GM19043 (cell line): Measurements from ENCODE around the gene SIN3B.
"Not testable (repeated sequence)": the region's sequence is repeated elsewhere in the genome, so short reads cannot be mapped to it uniquely, and the experiment has no call there.

ENCODE experiments used
- ATAC-seq: cut with Tn5 transposase; IDR thresholded peaks from one replicate; pipeline ENCODE4 v1.9.1; 2021; ENCODE audit warnings: low read depth; ENCODE audit not compliant: unreplicated experiment

SIN3B gene, protein sequence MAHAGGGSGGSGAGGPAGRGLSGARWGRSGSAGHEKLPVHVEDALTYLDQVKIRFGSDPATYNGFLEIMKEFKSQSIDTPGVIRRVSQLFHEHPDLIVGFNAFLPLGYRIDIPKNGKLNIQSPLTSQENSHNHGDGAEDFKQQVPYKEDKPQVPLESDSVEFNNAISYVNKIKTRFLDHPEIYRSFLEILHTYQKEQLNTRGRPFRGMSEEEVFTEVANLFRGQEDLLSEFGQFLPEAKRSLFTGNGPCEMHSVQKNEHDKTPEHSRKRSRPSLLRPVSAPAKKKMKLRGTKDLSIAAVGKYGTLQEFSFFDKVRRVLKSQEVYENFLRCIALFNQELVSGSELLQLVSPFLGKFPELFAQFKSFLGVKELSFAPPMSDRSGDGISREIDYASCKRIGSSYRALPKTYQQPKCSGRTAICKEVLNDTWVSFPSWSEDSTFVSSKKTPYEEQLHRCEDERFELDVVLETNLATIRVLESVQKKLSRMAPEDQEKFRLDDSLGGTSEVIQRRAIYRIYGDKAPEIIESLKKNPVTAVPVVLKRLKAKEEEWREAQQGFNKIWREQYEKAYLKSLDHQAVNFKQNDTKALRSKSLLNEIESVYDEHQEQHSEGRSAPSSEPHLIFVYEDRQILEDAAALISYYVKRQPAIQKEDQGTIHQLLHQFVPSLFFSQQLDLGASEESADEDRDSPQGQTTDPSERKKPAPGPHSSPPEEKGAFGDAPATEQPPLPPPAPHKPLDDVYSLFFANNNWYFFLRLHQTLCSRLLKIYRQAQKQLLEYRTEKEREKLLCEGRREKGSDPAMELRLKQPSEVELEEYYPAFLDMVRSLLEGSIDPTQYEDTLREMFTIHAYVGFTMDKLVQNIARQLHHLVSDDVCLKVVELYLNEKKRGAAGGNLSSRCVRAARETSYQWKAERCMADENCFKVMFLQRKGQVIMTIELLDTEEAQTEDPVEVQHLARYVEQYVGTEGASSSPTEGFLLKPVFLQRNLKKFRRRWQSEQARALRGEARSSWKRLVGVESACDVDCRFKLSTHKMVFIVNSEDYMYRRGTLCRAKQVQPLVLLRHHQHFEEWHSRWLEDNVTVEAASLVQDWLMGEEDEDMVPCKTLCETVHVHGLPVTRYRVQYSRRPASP

GRCh38 chr19:16829010-16829821, at the start of gene SIN3B:
SIN3B (plus strand) TSS chr19:16829398; CDS start chr19:16829421, 23 bp downstream.
- peak; percentile 47 for ATAC-seq

DNA sequence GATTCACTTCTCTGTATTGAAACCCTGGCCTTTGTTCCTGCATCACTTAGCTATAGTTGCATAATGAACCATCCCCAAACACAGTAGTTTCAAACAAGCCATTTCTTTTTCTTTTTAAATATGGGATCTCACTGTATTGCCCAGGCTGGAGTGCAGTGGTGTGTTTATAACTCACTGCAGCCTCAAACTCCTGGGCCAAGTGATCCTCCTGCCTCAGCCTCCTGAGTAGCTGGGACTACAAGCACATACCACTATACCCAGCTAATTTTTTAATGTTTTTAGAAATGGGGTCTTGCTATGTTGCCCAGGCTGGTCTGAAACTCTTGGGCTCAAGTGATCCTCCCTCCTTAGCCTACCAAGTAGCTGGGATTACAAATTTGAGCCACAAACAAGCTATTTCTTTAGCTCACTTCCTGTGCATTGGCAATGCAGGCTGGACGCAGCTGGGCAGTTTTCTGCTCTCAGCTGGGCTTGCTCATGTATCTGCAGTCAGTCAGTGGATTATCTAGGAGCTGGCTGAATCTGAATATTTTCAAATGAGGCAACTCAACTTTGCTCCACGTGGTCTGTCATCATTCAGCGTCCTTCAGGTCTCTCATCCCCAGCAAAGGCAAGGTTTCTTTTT, 49.5 kb upstream of the SIN3B start:
- no peak for ATAC-seq

GRCh38 chr19:16782719-16783118, 46.5 kb upstream of the SIN3B start:
- no peak for ATAC-seq

DNA sequence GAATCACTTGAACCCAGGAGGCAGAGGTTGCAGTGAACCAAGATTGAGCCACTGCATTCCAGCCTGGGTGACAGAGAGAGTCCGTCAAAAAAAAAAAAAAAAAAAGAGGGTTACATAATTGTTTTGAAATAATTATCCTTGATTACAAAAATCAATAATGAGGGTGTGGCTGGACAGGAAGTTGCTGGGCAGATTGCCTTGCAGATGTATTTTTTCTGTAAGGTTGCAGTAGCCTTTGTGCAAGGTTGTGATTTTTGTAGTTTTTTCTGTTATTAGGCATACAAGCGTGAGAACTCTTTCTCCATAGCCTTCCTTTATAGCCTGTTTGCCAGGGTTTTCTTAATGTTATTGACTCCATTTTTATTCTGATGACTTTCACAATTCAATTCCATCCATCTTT, 40.7 kb upstream of the SIN3B start:
- ATAC-seq, result no peak

- ATAC-seq, result no peak
Measured at GRCh38 chr19:16789238-16789637, 40.0 kb upstream of the SIN3B start.

GRCh38 chr19:16790051-16790450, 39.1 kb upstream of the SIN3B start:
- no peak for ATAC-seq

DNA sequence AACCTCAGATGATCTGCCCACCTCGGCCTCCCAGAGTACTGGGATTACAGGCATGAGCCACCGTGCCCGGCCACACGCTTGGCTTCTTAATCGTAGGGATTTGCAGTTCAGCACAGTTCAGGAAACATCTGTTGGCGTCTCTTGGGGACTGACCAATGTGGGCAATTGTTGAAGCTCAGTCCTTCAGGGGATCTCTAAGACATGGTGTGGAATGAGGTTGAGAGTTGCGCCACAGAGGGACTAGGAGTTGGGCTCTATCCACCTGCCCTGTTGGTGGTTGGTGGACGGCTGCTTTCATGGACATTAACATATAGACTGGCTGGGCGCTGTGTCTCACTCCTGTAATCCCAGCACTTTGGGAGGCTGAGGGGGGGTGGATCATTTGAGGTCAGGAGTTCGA, 37.3 kb upstream of the SIN3B start:
- ATAC-seq, result no peak

GRCh38 chr19:16794456-16795441, 34.4 kb upstream of the SIN3B start:
- ATAC-seq, result no peak

DNA sequence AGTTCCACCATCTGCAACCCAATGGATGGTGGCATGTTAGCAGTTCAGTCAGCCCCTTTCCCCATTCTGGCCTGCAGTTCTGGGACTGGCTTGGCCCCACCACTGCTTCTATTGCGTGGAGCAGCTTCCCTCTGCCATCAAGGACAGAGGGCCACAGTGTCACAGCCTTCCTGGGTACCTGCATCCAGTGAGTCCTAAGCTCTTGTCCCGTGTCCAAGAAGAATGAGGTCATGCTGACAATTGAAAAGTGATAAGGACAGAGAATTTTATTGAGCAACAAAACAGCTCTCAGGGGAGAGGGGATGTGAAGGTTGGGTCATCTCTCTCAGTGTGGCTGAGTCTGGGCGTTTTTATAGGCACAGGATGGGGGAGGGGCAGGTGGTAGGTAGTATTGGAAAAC, 33.5 kb upstream of the SIN3B start:
- no peak for ATAC-seq

DNA sequence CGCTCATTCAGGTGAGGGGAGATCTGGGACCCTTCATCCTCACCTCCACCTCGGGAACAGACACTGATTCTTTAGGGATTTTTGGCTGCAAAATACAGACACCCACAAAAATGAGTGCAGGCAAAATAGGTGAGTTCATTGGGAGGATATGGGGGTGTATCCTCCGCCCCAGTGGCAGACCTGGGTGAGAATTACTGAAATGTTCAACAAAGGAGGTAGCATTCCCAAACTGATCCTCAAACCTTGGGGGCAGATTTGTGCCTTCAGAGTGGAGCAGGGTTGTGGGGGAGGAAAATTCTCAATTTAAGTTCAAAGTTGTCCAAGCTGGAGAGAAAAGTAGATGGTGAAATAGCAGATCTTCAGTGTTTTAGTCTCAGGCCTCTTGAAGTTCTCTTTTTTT, 31.3 kb upstream of the SIN3B start:
- no peak for ATAC-seq

- ATAC-seq, result not testable (repeated sequence)
Measured at GRCh38 chr19:16798326-16798725, 30.9 kb upstream of the SIN3B start.

- no peak for ATAC-seq
Measured at GRCh38 chr19:16799740-16800139, 29.5 kb upstream of the SIN3B start.

DNA sequence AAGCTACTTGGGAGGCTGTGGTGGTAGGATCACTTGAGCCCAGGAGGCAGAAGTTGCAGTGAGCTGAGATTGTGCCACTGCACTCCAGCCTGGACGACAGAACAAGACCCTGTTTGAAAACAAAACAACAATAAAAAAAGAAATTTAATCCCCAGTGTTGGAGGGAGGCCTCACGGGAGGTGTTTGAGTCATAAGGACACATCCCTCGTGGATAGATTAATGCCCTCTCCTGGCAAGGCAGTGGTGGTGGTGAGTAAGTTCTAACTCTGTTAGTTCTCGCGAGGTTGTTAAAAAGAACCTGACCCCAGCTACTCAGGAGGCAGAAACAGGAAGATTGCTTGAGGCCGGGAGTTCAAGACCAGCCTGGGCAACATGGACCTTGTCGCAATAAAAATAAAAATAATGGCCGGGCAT, 27.6 kb upstream of the SIN3B start:
- ATAC-seq, result no peak

DNA sequence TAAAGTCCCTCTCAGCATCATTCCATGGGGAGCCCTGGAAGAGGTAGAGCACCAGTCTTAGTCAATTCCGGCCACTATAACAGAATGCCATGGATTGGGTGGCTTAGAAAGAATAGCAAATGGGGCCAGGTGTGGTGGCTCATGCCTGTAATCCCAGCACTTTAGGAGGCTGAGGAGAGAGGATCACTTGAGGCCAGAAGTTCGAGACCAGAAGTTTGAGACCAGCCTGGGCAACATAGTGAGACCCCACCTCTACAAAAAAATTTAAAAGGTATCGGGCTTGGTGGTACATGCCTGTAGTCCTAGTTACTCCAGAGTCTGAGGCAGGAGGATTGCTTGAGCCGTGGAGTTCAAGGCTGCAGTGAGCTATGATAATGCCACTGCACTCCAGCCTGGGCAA, 25.0 kb upstream of the SIN3B start:
- ATAC-seq, result no peak

DNA sequence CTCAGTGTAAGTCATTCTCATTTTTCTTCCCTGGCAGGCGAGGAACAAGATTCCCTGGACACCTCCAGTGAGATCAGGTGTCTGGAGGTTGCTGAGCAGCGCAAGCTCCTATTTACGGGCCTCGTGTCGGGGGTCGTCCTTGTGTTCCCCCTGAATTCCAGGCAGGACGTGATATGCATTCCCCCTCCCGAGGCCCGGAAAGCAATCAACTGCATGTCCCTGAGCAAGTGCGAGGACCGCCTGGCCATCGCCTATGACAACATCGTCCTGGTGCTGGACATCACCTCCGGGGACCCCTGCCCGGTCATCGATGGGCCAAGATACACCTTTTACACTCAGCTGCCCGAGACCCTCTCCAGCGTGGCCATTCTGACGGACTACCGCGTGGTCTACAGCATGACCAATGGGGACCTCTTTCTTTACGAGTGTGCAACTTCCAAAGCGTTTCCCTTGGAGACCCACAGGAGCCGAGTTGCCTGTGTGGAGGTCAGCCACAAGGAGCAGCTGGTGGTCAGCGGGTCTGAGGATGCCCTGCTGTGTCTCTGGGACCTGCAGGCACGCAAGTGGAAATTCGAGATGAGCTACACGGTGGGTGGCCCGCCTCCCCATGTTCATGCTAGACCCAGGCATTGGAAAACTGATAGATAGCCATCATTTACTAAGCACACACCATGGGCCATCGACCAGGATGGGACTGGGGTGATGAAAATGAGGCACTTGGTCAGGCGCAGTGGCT, 21.5 kb upstream of the SIN3B start:
- ATAC-seq, result no peak

GRCh38 chr19:16814526-16815100, 14.6 kb upstream of the SIN3B start:
- ATAC-seq, result no peak

- no peak for ATAC-seq
Measured at GRCh38 chr19:16820056-16820455, 9.1 kb upstream of the SIN3B start.

- ATAC-seq, result no peak
Measured at GRCh38 chr19:16821081-16821480, 8.1 kb upstream of the SIN3B start.
